ENCODE results near the gene SLC7A6OS. TPM values are rescaled to one million over a fixed set of nuclear protein-coding genes. Genes with fewer than 3 reads are reported as not detected.

SLC7A6OS gene
- total RNA-seq, 1 experiment from 2014 or later = 24.5 TPM

DNA sequence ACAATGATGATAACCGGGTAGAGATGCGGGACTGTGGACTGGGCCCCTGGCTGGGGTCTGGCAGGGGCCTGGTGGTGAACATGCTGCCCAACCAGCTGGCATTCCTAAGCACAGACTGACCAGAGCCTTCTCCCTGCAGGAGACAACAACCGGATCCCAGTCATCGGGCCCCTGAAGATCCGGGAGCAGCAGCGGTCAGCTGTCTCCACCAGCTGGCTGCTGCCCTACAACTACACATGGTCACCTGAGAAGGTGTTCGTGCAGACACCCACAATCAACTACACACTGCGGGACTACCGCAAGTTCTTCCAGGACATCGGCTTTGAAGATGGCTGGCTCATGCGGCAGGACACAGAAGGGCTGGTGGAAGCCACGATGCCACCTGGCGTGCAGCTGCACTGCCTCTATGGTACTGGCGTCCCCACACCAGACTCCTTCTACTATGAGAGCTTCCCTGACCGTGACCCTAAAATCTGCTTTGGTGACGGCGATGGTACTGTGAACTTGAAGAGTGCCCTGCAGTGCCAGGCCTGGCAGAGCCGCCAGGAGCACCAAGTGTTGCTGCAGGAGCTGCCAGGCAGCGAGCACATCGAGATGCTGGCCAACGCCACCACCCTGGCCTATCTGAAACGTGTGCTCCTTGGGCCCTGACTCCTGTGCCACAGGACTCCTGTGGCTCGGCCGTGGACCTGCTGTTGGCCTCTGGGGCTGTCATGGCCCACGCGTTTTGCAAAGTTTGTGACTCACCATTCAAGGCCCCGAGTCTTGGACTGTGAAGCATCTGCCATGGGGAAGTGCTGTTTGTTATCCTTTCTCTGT is 51.5 kb downstream of the SLC7A6OS start:
- H3K79me1 ChIP-seq (ENCODE audit: insufficient read depth, low read depth, low read length, poor library complexity, severe bottlenecking) = no peaks in the 10 kb centered on the region
- H2AK5ac ChIP-seq (ENCODE audit: insufficient read length, low read length) = no peak overlapping the region
- no peak overlapping the region for H4K8ac ChIP-seq (replicated peaks; ENCODE audit: insufficient read length, low read depth, low read length)
- no peak overlapping the region for H2BK120ac ChIP-seq (ENCODE audit: low read depth, low read length, poor library complexity, severe bottlenecking)
- H3K27ac Mint-ChIP-seq = no peak overlapping the region
- 0 out of 4 replicates have a peak, but pooled peaks cover 0 to 3% of the 10 kb centered on the region in 2 experiments for H3K4me1 Mint-ChIP-seq
- H3K4me2 ChIP-seq (ENCODE audit: insufficient read depth, insufficient read length, low read length) = no peak overlapping the region
- no peak overlapping the region for H4K5ac ChIP-seq (ENCODE audit: insufficient read length, low read depth, low read length)
- H3K4ac ChIP-seq (ENCODE audit: low read depth, low read length) = no peak overlapping the region
- H3K56ac ChIP-seq (ENCODE audit: insufficient read length, low read depth, low read length) = no peak overlapping the region
- H3K9me3 ChIP-seq (ENCODE audit: control insufficient read depth, low read depth, low read length) = no peaks in the 10 kb centered on the region
- H3K4me3 Mint-ChIP-seq = no peak overlapping the region
- no peak overlapping the region for H4K91ac ChIP-seq (ENCODE audit: insufficient read length, low read depth, low read length)
- H3K27me3 Mint-ChIP-seq (ENCODE audit: low read depth) = peaks cover 5% of the 10 kb centered on the region
- no peak overlapping the region for H2BK20ac ChIP-seq (ENCODE audit: low read depth, low read length, poor library complexity, severe bottlenecking)
- TF ChIP-seq, protein P1, sequence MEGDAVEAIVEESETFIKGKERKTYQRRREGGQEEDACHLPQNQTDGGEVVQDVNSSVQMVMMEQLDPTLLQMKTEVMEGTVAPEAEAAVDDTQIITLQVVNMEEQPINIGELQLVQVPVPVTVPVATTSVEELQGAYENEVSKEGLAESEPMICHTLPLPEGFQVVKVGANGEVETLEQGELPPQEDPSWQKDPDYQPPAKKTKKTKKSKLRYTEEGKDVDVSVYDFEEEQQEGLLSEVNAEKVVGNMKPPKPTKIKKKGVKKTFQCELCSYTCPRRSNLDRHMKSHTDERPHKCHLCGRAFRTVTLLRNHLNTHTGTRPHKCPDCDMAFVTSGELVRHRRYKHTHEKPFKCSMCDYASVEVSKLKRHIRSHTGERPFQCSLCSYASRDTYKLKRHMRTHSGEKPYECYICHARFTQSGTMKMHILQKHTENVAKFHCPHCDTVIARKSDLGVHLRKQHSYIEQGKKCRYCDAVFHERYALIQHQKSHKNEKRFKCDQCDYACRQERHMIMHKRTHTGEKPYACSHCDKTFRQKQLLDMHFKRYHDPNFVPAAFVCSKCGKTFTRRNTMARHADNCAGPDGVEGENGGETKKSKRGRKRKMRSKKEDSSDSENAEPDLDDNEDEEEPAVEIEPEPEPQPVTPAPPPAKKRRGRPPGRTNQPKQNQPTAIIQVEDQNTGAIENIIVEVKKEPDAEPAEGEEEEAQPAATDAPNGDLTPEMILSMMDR (conservative IDR thresholded peaks at IDR 0.05) = no peak
- H3K36me3 Mint-ChIP-seq (ENCODE audit: insufficient read depth in 1 of 3, low read depth in 3 of 3) = peaks cover 0 to 8% (median 2%) of the 10 kb centered on the region in 3 experiments; a peak in 4 of 7 replicates
- no peak overlapping the region for H3K9ac ChIP-seq (ENCODE audit: extremely low read depth, insufficient read length, low read length)
- no peak overlapping the region for H3K23ac ChIP-seq (ENCODE audit: insufficient read length, low read depth, low read length)
- H3K4me1 ChIP-seq (ENCODE audit: insufficient read depth, low read length) = no peaks in the 10 kb centered on the region
- no CpG with 5 or more reads among the region's 27 CpGs for WGBS (ENCODE audit: extremely low coverage, insufficient read length, low lambda C conversion rate)
- H2BK12ac ChIP-seq (ENCODE audit: insufficient read length, low read depth, low read length) = no peak overlapping the region
- H3K27me3 ChIP-seq (ENCODE audit: insufficient read depth, low read length) = no peaks in the 10 kb centered on the region
- H3K79me2 ChIP-seq (ENCODE audit: insufficient read depth, low read length) = no peaks in the 10 kb centered on the region
- H2BK5ac ChIP-seq (ENCODE audit: insufficient read length, low read length) = no peak overlapping the region
- no peaks in the 10 kb centered on the region for H3K23me2 ChIP-seq (ENCODE audit: insufficient read length, low read depth, low read length, poor library complexity, severe bottlenecking)
- no peak for DNase-seq
- no peaks in the 10 kb centered on the region for H4K20me1 ChIP-seq (ENCODE audit: control insufficient read depth, insufficient read depth, insufficient read length)
- no peaks in the 10 kb centered on the region for H3K9me3 Mint-ChIP-seq
- no peak overlapping the region for H3T11ph ChIP-seq (ENCODE audit: low read length)
- H3K18ac ChIP-seq (ENCODE audit: insufficient read length, low read depth, low read length) = no peak overlapping the region
- H2BK15ac ChIP-seq (ENCODE audit: low read depth, low read length) = no peak overlapping the region
- H2AFZ ChIP-seq (ENCODE audit: low read length) = no peak overlapping the region
- no peak overlapping the region for H3K27ac ChIP-seq (ENCODE audit: insufficient read length, low read depth, low read length)
- H3K14ac ChIP-seq (ENCODE audit: insufficient read depth, low read length) = no peak overlapping the region
